NCI-H146 (cell line): ENCODE results near the gene PIGO.

Experiments
- DNase-seq: peaks from one replicate; lab custom pipeline; 2025; lab: John Stamatoyannopoulos, UW

Gene PIGO

DNA sequence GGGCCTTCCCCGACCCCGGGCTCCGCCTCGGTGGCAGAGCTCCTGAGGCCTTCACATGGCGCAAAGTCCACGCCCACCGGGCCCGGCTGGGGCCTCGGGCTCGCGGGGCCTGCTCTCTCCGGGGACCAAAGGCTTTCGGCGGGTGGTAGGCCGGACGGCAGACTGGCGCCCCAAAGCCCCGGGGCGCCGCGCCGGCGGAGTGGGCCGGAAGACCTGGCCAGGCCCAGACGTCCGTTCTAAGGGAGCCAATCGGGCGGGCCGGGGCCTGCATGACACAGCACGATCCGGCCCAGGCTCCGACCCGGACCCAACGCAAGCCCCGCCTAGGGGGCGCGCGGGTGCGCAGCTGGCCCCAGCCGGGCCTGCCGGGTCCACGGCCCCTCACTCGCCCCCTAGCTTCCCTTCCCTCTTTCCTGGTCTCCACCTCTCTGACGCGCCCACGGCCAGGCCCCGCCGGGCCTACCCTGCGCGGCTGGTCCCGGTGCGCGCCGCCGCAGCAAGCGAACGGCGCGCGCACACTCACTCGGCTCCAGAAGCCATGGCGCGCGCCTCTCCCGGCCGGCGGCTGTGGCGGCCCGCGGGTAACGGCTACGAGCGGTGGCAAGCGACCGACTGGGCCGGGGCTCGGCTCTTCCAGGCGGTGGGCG is 24.5 kb downstream of the PIGO start:
- DNase-seq: peak; percentile 86

DNA sequence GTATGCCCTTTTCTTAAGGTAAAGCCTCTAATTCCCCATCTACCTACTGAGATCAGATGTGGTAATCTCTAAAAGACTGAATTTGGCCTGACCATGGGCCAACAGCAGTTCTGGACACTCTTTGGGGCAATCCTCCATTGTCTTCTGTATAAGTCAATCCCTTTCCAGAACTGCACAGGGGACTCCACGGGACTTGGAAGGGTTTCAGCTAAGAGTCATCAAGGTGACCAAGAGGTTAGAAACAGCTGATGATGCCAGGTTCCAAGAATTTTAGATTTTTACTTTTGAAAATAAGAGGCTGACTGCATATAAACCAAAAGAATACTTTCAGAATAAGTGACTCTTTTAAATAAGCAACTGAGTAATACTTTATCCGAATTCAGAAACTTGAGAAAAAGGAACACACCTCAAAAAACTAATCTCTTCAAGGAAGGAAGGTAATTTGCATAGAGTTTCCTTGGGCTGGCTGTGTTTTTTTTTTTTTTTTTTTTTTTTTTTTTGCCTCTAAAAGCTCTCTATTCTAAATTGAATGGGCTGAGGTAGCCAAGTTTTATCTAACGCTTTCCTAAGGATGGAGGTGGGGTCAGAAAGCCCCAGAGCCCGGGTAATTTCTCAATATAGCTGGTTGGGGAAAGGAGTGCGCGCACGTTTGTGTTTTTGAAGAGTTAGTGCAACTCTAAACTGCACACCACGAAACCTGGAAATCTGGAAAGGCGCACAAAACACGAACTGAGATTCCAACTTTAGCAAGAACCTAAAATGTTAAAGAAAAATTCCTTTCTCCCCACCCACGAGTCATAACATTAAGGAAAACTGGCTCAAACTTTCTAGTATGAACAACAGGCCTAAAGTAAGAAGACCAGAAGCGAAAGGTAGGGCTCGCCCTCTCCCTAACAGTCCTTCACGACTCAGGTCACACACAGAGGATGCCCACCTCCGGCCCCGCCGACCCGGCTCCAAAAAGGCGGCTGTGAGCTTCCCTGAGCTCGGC is 25.3 kb downstream of the PIGO start:
- no peak for DNase-seq

DNA sequence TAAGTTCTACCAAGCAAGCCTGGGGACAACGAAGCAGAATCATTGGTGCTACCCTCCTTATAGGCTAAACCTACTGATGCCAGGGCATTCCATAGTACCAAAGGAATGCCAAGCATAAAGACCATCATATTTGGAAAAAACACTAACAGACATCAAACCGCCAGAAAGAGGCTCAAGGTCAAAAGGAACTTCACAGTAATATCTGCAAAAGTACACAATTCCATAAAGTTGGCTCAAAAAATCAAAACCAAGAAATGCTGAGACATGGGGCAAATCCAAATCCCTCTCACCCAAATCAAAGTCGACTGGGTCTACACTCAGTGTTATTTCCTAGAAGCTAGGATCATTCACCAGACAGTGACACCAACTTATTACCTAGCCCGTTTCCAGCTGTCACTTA is 27.4 kb downstream of the PIGO start:
- DNase-seq: no peak

DNA sequence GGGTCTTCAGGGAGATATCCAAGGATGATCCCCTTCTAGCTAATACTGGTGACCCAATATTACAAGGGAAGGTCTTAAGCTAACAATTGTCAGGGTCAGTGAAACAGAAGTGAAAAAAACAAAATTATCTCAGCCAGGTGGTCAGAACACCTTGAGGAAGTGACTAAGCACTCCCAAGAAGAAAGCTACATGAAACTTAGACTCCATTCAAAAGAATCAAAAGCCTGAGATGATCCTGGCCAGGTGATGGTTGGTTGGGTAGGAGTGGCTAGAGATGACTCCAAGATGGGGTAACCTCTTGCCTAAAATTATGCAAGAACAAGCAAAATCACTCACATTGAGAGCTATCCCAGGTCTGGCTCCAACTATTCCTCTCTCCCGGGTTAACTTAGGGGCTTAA is 29.3 kb downstream of the PIGO start:
- DNase-seq: no peak

DNA sequence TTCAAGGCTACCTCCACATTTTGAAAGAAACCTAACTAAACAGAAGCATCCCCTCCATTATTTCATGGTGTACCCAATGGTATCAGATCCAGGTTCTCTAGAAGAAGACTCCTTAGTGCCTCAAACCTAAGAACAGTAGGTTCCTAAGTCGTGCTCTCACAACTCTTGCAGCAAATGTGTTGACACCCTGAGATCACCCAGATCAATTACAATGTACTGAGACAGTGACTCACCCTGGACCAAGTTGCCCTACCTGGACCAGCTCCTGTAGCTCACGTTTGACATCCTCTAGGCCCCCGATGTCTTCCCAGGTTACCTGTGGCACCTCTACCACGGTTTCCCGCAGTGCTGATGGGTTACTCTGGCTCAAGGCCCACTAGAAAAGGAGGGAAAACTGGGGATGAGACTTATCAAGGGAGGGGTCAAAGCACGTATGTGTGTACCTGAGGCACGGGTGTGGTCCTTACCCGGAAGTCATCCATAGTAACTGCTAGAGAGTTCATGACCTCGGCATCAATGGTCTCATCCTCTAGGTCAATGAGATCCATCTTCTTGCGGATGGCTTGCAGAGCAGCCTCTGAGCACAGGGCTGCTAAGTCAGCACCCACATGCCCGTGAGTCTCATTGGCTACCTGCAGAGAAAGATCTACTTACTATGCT is 35.7 kb downstream of the PIGO start:
- no peak for DNase-seq

DNA sequence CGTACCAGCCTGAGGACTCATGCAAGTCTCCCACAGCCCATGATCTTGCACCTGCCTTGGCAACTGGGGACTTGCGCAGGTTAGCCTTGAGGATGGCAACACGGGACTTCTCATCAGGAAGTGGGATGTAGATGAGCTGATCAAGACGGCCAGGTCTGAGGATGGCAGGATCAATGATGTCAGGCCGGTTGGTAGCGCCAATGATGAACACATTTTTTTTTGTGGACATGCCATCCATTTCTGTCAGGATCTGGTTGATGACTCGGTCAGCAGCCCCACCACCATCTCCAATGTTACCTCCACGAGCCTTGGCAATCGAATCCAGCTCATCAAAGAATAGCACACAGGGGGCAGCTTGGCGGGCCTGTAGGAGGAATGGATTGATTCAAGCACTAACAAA is 37.0 kb downstream of the PIGO start:
- DNase-seq: no peak

DNA sequence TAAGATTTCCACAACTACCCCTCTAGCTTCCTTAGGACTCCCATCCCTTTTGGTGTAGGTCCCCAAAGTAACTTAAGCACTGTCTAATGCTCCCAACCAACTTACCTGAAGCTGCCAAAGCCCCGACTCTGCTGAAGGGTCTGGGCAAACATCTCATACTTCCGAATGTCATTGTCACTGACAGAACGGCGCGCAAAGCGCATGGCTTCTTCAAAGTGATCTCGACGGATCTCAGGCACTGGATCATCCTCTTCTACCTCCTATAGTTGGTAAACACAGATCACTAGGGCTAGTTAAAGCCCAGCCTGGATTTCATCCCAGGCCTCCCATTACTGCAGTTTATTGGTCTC is 39.1 kb downstream of the PIGO start:
- no peak for DNase-seq

DNA sequence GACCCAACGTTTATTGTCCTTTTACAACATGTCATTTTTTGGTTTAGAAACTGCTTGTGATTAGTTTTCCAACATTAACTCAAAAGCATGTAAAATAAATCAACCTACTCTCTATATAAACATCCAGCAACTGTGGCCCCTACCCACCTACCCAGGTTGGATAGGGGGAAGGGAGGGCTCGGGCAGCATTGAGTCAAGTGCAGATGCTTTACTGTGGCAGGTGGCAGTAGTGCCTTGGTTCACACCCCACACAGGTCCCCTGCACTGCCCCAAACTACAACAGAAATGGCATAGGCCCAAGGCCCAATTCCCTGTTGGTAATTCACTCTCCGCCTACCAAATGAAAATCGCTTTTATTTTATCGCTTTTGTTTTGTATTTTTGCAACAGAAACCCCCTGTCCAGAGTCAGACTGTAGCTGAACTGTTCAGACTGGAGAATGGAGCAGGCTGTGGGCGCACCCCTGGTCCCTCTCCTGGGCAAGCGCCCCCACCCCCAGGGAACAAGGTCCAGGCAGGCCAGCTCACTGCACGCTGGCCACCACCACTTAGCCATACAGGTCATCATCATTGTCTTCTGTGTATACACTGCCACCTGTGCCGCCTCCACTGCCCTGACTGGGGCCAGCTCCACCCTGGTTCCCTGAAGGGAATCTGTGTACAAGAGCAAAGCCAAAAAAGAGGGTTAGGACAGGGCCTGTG is 39.7 kb downstream of the PIGO start:
- no peak for DNase-seq

DNA sequence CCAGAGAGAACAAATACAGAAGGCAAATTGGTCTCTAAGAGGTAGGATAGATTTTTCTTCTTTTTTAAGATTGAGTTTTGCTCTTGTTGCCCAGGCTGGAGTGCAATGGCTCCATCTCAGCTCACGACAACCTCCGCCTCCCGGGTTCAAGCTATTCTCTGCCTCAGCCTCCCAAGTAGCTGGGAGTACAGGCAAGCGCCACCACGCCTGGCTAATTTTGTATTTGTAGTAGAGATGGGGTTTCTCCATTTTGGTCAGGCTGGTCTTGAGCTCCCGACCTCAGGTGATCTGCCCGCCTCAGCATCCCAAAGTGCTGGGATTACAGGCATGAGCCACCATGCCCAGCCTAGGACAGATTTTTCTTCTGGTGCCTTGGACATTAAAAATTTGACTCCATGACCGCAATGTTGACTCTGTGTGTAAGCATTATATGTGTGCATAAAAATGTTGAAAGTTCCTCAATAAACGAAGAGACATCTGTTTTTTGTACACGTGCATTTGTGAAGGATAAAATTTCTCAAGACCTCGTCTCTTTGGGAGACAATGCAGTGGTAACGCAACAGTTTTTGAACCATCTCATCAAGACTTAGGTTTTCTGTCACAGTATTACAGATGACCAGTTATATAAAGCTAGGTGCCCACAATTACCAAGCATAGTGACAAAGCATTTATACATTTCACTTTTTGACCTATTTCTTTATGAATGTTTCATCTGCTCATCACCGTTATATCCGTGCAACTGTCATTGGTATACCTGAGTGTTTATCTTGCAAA is 41.3 kb downstream of the PIGO start:
- DNase-seq: no peak

DNA sequence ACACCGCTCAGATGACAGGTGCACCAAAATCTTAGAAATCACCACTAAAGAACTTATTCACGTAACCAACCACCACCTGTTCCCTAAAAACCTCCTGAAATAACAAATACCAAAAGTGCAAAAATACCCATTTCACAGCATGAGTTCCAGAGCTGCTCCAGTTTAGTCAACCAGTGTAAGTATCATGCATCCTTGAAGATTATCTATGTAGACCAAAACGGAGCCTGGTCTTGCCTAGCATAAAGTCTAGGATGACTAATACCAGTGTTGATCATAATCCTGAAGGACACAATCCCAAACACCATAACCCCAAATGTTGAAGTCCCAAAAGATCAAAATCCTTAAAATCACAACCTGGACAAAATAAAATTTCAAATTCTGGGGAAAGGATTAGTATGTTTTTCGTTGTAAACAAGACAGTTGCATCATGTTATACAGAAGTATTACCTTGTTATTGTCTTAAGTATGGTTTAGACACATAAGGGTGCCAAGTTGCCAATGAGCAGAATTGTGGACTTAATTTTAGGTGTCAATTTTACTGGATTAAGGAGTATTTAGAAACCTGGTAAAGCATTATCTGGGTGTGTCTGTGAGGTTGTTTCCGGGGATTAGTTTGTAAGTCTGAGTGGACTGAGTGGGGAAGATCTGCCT is 42.1 kb downstream of the PIGO start:
- no peak for DNase-seq

DNA sequence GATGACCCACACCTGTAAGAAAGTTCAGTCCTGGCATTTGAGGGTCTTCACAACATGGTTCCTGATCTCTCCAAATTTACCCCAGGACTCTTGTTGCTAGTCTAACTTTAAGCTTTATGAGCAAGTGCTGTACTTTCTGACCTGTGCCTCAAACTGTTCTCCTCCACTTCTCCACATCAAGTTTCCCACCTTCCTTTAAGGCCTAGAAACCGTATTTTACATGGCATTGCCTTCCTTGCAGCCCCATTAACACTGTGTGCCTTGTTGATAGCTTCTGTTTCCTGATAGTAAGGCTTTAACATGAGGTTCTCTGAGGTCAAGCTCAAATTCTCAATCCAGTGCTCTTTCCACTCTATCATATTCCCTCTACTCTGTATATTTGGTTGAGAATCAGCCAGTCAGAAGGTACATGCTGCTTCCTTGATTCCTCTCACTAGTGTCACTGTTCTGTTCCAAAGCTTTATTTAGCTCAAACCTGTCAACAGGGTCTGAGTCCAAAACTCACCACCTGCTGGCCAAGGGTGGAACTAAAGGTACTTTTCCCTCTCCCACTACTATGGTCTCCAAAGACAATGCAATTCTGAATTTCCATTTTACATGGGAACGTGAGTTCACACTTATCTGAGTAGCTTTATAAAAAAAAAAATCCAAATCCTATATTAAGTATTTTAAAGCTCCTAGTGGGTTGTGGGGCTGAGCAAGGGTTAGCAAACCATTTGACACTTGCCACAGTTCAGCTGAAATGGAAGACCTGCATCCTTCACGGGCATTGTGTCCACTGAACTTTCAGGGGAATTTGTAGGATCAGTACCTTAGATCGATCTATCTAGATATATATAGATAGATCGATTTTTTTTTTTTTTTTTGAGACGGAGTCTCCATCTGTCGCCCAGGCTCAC is 45.1 kb downstream of the PIGO start:
- DNase-seq: peak; percentile 34

DNA sequence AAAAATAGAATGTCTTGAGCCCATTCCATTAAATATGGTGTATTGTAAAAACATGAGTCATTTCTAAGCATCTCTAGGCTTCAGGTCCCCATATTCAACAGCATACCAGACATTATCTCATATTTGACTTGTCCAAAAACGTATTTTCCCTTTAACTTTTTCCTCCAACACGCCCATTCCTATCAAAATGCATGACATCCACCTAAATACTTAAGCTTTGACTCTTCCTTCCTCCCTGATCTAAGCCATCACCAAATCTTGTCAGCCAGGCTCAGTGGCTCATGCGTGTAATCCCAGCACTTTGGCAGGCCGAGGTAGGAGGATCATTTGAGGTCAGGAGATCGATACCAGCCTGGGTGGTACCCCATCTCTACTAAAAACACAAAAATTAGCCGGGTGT is 47.9 kb downstream of the PIGO start:
- DNase-seq: no peak

DNA sequence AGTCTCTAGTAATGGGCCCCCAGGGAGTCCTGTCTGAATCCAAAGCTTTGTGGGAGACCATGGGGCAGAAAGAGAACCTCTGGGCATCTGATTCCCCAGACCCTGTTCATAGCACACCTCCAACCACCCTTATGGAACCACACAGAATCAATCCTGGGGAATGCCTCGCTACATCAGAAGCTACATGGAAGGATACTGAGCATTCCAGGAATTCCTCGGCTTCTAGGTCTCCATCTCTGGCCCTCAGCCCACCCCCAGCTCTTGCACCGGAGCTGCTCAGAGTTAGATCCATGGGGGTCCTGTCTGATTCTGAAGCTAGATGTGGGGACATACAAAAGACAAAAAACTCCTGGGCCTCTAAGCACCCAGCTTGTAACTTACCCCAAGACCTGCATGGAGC is 52.3 kb downstream of the PIGO start:
- no peak for DNase-seq

DNA sequence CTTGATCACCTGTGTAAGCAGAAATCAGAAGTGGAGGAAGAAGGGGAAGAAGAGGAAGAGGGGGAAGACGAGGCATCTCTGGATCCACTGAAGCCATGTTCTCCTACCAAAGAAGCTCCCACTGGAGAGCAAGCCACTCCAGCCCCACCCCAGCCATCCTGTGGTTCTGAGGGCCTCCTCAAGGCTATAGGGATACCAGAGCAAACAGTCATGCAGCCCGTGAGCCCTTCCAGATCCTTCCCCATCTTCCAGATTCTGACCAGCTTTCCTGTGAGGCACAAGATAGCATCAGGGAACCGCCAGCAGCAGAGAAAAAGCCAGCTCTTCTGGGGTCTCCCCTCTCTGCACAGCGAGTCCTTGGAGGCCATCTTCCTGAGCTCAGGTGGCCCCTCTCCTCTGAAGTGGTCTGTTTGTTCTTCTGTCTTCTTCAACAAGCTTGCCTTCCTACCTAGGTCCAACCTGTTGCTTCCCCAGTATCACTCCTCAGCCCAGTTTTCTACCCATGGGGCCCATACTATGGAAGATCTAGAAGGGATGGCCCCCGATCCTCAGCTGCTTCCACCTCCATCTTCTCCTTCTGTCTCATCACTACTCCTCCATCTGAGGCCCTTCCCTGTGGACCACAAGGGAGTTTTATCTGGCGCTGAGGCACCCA is 53.4 kb downstream of the PIGO start:
- DNase-seq: no peak

DNA sequence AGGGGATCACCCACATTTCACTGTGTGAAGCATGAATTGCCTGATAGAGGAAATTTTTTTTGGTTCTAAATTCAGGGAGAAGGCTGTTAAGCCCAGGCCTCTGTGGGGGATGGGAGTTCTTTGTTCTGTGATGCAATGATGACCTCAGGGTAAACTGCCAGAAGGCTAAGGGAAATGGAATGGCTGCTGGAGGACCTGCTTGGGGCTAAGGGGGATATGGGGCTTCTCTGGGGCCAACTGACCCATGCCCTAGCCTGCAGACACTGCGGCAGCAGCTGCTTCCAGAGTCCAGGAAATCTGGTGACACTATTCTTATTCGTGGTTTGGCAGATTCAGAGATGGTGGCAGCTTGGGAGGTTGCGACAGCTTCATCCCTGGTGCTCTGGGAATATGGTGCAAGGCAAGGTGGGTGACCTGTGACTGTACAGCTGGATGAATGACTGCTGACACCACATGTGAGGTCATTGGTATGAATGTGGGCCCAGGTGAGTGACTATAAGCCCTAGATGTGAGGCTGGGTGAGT is 54.2 kb downstream of the PIGO start:
- DNase-seq: no peak
